Measurements from ENCODE around the gene PRPF40B. TPM values are rescaled to one million over a fixed set of nuclear protein-coding genes. Genes with fewer than 3 reads are reported as not detected.

Gene PRPF40B
- total RNA-seq, result 8.1 and 9.8 TPM in 2 replicates

DNA sequence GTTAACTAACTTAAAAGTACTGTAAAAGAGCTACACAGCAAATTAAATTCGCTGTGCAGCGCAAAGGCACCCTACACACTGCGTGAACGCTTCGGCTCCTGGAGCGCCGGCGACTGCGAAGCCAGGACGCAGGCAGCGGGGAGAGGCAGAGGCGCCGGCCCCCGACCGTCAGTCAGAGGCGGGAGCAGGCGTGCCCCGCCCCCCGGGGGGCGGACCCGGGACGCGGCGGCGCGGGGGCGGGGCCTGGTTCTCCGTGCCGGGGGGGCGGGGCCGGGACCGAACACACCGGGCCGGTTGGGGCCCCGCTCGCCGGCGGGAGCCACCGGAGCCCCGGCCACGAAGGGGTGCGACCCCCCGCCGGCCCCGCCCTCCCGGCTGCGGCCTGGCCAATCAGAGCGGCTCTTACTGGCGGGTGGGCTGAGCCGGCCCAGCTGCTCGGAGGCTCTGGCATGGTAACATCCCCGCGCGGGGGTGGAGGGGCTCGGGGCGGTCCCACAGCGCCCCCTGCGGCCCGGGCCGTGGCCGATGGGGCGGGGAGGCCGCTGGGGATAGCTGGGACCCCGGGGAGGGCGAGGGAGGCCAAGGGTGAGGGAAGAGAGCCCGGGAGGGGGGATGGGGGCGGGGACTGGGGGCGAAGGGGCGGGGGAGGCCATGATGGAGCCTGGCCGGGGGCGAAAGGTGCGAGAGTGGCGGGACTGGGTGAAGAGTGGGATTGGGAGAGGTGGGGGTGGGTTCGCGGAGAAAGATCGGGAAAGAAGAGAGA, at the start of gene PRPF40B:
TSS of gene PRPF40B (plus strand) at position 420 of the 763 bp plus-strand sequence. CDS start at position 450, 30 bp downstream.

DNA sequence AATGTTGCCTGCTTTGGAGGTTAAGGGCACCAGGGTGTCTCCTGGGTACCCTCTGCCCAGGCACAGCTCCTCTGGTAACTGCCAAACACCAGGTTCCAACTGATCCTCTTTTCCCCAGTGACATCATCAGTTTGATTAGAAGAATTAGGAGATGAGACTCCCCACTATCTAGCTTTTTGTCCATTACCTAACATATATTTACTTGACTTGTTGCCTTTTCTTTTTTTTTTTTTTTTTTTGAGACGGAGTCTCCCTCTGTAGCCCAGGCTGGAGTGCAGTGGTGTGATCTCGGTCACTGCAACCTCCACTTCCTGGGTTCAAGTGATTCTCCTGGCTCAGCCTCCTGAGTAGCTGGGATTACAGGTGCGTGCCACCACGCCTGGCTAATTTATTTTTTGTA, 17.8 kb upstream of the PRPF40B start, which contains the start of gene FAM186B:
TSS of gene FAM186B (minus strand) at position 101 of the 400 bp plus-strand sequence. CDS start 162 bp downstream, outside the sequence.

Small RNA genes within 50 kb of the gene (small RNA-seq; reads per million reads assigned to genes)
- gene HIGD1AP9 (not detected), gene POLR2KP1 (not detected), gene RNU6-834P (not detected)

Other genes starting within 250 kb of the PRPF40B start
- under 0.01 TPM in 1 of 2 replicates, not detected in the other for gene KCNH3, start 84.5 kb upstream of the PRPF40B start, total RNA-seq
- 56.2 and 62.2 TPM in 2 replicates for gene MCRS1, start 55.4 kb upstream of the PRPF40B start, total RNA-seq
- 0.20 and 0.37 TPM in 2 replicates for gene FAM186B, start 17.9 kb upstream of the PRPF40B start, total RNA-seq
- 19.8 and 36.6 TPM in 2 replicates for gene FMNL3, start 83.8 kb downstream of the PRPF40B start, total RNA-seq
- gene TMBIM6, start 118.0 kb downstream of the PRPF40B start, total RNA-seq, result 346 and 409 TPM in 2 replicates
- 16.2 and 17.8 TPM in 2 replicates for gene NCKAP5L, start 204.9 kb downstream of the PRPF40B start, total RNA-seq
- gene BCDIN3D, start 219.5 kb downstream of the PRPF40B start, total RNA-seq, result 2.9 and 3.3 TPM in 2 replicates